B cell (primary cell): ENCODE measurements around the gene DPH3.

Experiments used
- EZH2 ChIP-seq: IDR thresholded peaks from 2 replicates; pipeline ENCODE4 v1.6.1; 2012; ENCODE audit warnings: borderline replicate concordance, low read depth, mild to moderate bottlenecking, moderate library complexity, low read length; ENCODE audit not compliant: insufficient read depth, poor library complexity, severe bottlenecking
- TF ChIP-seq, protein P1 (sequence below): fragments of 200-600 bp; IDR thresholded peaks from one replicate; pipeline ENCODE4 v1.8.0; 2022; ENCODE audit warnings: antibody characterized with exemption, mild to moderate bottlenecking

DNA sequence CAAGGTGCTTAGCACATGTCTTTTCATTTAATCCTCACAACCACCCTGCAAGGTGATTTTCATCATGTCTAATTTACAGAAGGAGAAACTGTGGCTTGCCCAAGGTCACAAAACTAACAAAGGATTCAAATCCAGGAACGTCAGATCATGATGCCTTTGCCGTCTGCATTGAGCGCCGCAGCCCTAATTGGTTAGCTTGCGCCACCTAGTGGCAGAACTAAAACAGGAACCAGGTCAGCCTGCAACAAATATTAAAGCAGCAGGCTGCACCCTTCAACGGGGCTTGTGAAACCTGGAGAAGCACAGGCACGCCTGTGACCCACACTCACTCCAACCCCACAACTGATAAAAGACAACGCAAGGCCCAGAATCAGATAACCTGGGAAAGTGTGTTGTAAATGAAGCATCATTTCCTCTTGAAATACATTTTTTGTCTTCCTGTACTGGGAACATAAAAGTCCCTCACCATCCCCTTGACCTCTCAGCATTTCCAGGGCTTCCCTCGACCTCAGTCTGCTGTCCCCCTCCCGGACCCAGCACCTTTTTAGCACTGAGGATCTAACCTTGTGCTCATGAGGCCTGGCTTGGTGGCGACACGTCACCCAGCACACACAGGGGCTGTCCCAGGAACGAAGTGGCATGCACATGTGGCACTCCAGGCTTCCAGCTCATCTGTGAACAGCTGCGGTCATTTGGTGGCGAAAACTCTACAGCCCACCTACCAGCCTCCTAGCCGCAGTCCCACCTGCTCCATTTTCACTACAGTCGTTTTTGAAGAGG is 17.3 kb downstream of the DPH3 start:
- TF ChIP-seq, protein P1, sequence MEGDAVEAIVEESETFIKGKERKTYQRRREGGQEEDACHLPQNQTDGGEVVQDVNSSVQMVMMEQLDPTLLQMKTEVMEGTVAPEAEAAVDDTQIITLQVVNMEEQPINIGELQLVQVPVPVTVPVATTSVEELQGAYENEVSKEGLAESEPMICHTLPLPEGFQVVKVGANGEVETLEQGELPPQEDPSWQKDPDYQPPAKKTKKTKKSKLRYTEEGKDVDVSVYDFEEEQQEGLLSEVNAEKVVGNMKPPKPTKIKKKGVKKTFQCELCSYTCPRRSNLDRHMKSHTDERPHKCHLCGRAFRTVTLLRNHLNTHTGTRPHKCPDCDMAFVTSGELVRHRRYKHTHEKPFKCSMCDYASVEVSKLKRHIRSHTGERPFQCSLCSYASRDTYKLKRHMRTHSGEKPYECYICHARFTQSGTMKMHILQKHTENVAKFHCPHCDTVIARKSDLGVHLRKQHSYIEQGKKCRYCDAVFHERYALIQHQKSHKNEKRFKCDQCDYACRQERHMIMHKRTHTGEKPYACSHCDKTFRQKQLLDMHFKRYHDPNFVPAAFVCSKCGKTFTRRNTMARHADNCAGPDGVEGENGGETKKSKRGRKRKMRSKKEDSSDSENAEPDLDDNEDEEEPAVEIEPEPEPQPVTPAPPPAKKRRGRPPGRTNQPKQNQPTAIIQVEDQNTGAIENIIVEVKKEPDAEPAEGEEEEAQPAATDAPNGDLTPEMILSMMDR: peak; percentile 87
- no peak for TF ChIP-seq EZH2
